ENCODE data around the gene WEE1. TPM values are rescaled to one million over a fixed set of nuclear protein-coding genes. Genes with fewer than 3 reads are reported as not detected.
A peak's percentile ranks its signal among the peaks of the same experiment; 100 is the strongest.

WEE1 gene
- total RNA-seq, 1 donor from 2014 or later, result 111 TPM

- Mint-ChIP-seq H3K36me3 (ENCODE audit: unreplicated experiment) (peaks cover 45% of the 10 kb centered on the region), H3K4me3 (ENCODE audit: unreplicated experiment) (peak overlapping the region; percentile 92), H3K9me3 (ENCODE audit: unreplicated experiment) (no peaks in the 10 kb centered on the region), H3K27me3 (ENCODE audit: unreplicated experiment) (no peaks in the 10 kb centered on the region), H3K27ac (ENCODE audit: unreplicated experiment) (peak overlapping the region; percentile 91), H3K4me1 (ENCODE audit: unreplicated experiment) (peaks cover 46% of the 10 kb centered on the region)
- no peak for TF ChIP-seq CTCF (IDR thresholded peaks at IDR 0.05)
- no peak for DNase-seq (ENCODE audit: extremely low spot score, unreplicated experiment)
These were observed 1.3 kb downstream of the WEE1 start for GRCh38 chr11:9574622-9575259.

DNA sequence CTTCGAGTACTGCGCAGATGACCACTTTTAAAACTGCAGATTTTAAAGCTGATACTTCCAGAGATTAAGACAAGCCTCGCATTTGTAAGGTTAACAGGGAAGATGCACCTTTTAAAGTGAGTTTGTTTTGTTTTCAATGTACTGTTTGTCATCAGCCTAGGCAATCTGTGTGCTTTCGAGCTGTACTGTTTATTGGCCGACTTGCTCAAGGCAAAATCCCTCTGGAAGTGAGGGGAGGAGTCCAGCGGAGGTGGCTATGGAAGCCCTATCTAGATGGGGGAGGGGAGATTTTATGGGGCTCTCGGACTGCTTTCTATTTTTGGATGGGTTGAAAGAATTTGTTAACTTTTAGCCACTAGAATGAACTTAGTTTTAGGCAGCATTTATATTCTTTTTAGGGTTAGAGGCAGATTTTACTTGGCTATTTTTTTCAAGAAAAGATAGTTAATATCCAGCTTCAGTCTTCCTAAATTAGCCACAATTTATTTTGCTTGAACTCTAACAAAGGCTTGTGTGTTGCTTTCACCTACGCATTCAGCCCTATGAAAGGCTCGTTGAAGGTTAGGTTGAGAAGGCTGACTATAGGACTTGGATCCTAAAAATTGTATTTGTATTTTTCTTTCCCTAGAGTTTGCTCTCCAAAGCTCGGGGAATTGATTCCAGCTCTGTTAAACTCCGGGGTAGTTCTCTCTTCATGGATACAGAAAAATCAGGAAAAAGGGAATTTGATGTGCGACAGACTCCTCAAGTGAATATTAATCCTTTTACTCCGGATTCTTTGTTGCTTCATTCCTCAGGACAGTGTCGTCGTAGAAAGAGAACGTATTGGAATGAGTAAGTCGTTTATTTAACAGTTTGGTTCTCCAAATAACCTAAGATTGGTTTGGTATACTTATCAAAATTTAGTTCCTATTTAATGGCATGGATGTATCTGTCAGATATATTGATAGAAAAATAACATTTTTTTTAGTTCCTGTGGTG lies 2.1 kb downstream of the WEE1 start:
- Mint-ChIP-seq H3K27ac (ENCODE audit: unreplicated experiment) (peak overlapping the region; percentile 91), H3K4me3 (ENCODE audit: unreplicated experiment) (peak overlapping the region; percentile 92), H3K4me1 (ENCODE audit: unreplicated experiment) (peaks cover 43% of the 10 kb centered on the region), H3K27me3 (ENCODE audit: unreplicated experiment) (no peaks in the 10 kb centered on the region), H3K9me3 (ENCODE audit: unreplicated experiment) (no peaks in the 10 kb centered on the region), H3K36me3 (ENCODE audit: unreplicated experiment) (peaks cover 50% of the 10 kb centered on the region)
- no peak for DNase-seq (ENCODE audit: extremely low spot score, unreplicated experiment)
- TF ChIP-seq CTCF (IDR thresholded peaks at IDR 0.05), result no peak

DNA sequence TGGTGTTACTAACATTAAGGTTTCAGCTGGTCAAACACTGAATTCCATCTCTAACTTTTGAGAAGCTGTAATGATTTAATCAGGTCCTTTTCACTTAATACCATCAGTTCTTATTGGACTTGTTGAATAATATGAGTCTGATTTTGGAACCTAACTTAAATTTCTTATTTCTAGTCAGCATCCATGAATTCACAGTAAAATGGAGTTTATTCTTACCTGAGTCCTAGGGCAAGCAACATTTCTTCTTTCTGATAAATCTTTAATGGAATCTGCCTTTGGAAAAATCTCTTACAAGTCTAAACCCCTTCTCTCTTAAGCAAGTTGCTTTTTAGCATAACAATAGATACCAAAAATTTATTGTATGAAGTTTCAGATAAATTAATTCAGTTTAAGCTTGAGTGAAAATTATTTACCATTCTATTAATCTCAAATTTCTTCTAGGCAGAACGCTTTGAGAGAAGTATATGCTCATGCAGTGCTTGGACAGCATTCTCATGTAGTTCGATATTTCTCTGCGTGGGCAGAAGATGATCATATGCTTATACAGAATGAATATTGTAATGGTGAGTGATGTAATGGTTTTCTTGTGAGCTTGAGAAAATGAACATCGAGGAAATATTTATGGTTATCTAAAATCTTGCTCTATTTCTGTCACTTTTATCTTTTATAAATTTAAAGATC lies 3.4 kb downstream of the WEE1 start:
- no peak for DNase-seq (ENCODE audit: extremely low spot score, unreplicated experiment)
- H3K9me3 Mint-ChIP-seq (ENCODE audit: unreplicated experiment), result no peaks in the 10 kb centered on the region
- no peak for TF ChIP-seq CTCF (IDR thresholded peaks at IDR 0.05)
- H3K27ac Mint-ChIP-seq (ENCODE audit: unreplicated experiment), result peak overlapping the region; percentile 91
- H3K4me1 Mint-ChIP-seq (ENCODE audit: unreplicated experiment), result peaks cover 40% of the 10 kb centered on the region
- no peaks in the 10 kb centered on the region for H3K27me3 Mint-ChIP-seq (ENCODE audit: unreplicated experiment)
- H3K4me3 Mint-ChIP-seq (ENCODE audit: unreplicated experiment), result peak overlapping the region; percentile 92
- peaks cover 63% of the 10 kb centered on the region for H3K36me3 Mint-ChIP-seq (ENCODE audit: unreplicated experiment)

- Mint-ChIP-seq H3K27ac (ENCODE audit: unreplicated experiment) (peak overlapping the region; percentile 91), H3K27me3 (ENCODE audit: unreplicated experiment) (no peaks in the 10 kb centered on the region), H3K4me3 (ENCODE audit: unreplicated experiment) (peak overlapping the region; percentile 92), H3K36me3 (ENCODE audit: unreplicated experiment) (peaks cover 70% of the 10 kb centered on the region), H3K9me3 (ENCODE audit: unreplicated experiment) (no peaks in the 10 kb centered on the region), H3K4me1 (ENCODE audit: unreplicated experiment) (peaks cover 34% of the 10 kb centered on the region)
- no peak for DNase-seq (ENCODE audit: extremely low spot score, unreplicated experiment)
- TF ChIP-seq CTCF (IDR thresholded peaks at IDR 0.05), result no peak
These were observed 4.1 kb downstream of the WEE1 start for GRCh38 chr11:9577556-9577955.

All from osteocyte (in vitro differentiated cells).